Measurements from ENCODE around the gene LRRC45.

GRCh38 chr17:81978524-81979298, 44.4 kb upstream of the LRRC45 start:
- TF ChIP-seq CTCF (conservative IDR thresholded peaks at IDR 0.05; ENCODE audit: low read depth, low read length) (no peak), BHLHE40 (IDR thresholded peaks at IDR 0.05; ENCODE audit: low read depth, low read length) (no peak), POLR2A (IDR thresholded peaks at IDR 0.05; ENCODE audit: low read depth, low read length) (no peak), MAFK (IDR thresholded peaks at IDR 0.05; ENCODE audit: low read depth, low read length) (no peak), ELK1 (IDR thresholded peaks at IDR 0.05; ENCODE audit: borderline replicate concordance, low read depth, low read length) (no peak), RCOR1 (IDR thresholded peaks at IDR 0.05; ENCODE audit: insufficient replicate concordance, low read length) (no peak), RAD21 (IDR thresholded peaks at IDR 0.05; ENCODE audit: low read length) (no peak), MXI1 (IDR thresholded peaks at IDR 0.05; ENCODE audit: borderline replicate concordance, low read depth, low read length) (no peak), CHD1 (IDR thresholded peaks at IDR 0.05; ENCODE audit: low read depth, low read length) (no peak)

Measured in IMR-90 (cell line).